Measurements from ENCODE around the gene NLRP1. TPM values are rescaled to one million over a fixed set of nuclear protein-coding genes. Genes with fewer than 3 reads are reported as not detected.

Gene NLRP1
- total and polyA plus RNA-seq, 12 donors = 6.1 to 88.9 (median 28.5) TPM

DNA sequence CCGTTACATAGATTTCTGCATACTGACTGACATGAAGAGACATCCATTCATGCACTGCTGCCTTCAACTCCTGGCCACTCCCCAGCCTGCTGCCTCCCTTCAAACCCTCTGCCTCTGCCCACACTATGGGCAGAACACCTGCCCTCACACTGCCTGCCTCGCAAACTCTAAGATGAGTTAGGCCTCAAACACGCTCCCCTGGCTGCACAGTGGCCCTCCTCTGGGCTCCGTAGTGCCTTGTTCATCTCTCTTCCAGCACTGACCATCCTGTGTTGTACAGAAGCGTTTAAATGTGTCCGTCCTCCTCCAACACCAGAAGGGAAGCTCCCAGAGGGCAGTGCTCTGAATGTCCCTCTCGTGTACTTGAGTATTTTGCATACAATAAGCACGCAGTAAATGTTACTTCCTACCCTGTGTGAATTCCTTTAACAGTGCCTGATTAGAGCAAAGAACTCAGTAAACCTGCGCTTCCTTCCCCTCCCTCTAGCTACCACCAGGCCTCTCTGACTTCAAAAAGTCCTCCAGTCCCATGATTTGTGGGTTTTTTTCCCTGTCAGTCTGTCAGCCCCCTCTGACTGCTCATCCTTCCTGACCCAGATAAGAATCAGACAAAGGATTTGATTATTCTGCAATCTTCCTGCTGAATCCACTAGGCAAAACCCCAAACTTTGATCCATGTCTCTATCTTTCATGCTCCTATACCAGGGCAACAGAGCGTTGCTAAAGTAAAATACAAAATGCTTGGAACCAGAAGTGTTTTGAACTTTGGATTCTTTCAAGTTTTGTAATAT lies 119.4 kb downstream of the NLRP1 start:
- Histone ChIP-seq H3K4me3 (no peak overlapping the region), H3K4me1 (replicated peaks in 1 of 2) (peaks cover 7 to 21% of the 10 kb centered on the region in 2 donors), H3K27ac (no peak overlapping the region), H3K9me3 (replicated peaks in 1 of 3) (no peaks in the 10 kb centered on the region), H3K36me3 (replicated peaks in 1 of 2) (peaks cover 0 to 16% of the 10 kb centered on the region in 2 donors), H3K27me3 (no peaks in the 10 kb centered on the region)
- intact Hi-C loops (cut with DNase I) = no loop called here
- no peak for DNase-seq
- 83 to 90% (median 87%) methylated on average over 10 of the region's 10 CpGs for WGBS, 4 donors
- TF ChIP-seq CTCF (IDR thresholded peaks at IDR 0.05) = no peak
- no peak for TF ChIP-seq POLR2A (IDR thresholded peaks at IDR 0.05)

Other genes starting within 250 kb of the NLRP1 start
- 10 to 100 TPM; 30.8 to 88.2 (median 56.5) TPM for gene NUP88, start 164.8 kb downstream of the NLRP1 start, total RNA-seq
- gene NUP88, start 164.8 kb downstream of the NLRP1 start, polyA plus RNA-seq = 100 to 1,000 TPM in 2 of 3 donors, 10 to 100 TPM in 1; 92.1 to 137 (median 102) TPM
- gene RPAIN, start 164.3 kb downstream of the NLRP1 start, total RNA-seq = 10 to 100 TPM; 27.0 to 73.6 (median 31.2) TPM
- gene RPAIN, start 164.3 kb downstream of the NLRP1 start, polyA plus RNA-seq = 10 to 100 TPM; 26.1 to 41.7 (median 36.5) TPM
- gene C1QBP, start 145.4 kb downstream of the NLRP1 start, total RNA-seq = 100 to 1,000 TPM; 157 to 283 (median 174) TPM
- 100 to 1,000 TPM in 2 of 3 donors, 10 to 100 TPM in 1; 53.5 to 420 (median 140) TPM for gene C1QBP, start 145.4 kb downstream of the NLRP1 start, polyA plus RNA-seq
- 10 to 100 TPM in 4 of 9 donors, 1 to 10 TPM in 5; 7.0 to 14.3 (median 9.0) TPM for gene DHX33, start 115.5 kb downstream of the NLRP1 start, total RNA-seq
- 10 to 100 TPM in 1 of 3 donors, 1 to 10 TPM in 2; 6.5 to 12.4 (median 10.0) TPM for gene DHX33, start 115.5 kb downstream of the NLRP1 start, polyA plus RNA-seq
- gene DERL2, start 98.3 kb downstream of the NLRP1 start, total RNA-seq = 100 to 1,000 TPM in 2 of 9 donors, 10 to 100 TPM in 7; 25.6 to 165 (median 74.1) TPM
- gene DERL2, start 98.3 kb downstream of the NLRP1 start, polyA plus RNA-seq = 100 to 1,000 TPM in 1 of 3 donors, 10 to 100 TPM in 2; 79.9 to 146 (median 88.2) TPM
- 10 to 100 TPM in 8 of 9 donors, 1 to 10 TPM in 1; 7.1 to 26.4 (median 14.7) TPM for gene MIS12, start 97.9 kb downstream of the NLRP1 start, total RNA-seq
- gene MIS12, start 97.9 kb downstream of the NLRP1 start, polyA plus RNA-seq = 10 to 100 TPM; 12.6 to 36.0 (median 18.3) TPM

Measured in adrenal gland (tissue), 12 donors.